ENCODE results near the gene EXOC7. TPM values are rescaled to one million over a fixed set of nuclear protein-coding genes. Genes with fewer than 3 reads are reported as not detected.

The EXOC7 gene
- polyA plus RNA-seq, 10 donors, result 63.9 to 103 (median 82.0) TPM

- no peak for DNase-seq
Observed at GRCh38 chr17:76123191-76123499, 19.6 kb upstream of the EXOC7 start.

GRCh38 chr17:76122431-76123190, 19.0 kb upstream of the EXOC7 start:
- DNase-seq, result no peak

DNA sequence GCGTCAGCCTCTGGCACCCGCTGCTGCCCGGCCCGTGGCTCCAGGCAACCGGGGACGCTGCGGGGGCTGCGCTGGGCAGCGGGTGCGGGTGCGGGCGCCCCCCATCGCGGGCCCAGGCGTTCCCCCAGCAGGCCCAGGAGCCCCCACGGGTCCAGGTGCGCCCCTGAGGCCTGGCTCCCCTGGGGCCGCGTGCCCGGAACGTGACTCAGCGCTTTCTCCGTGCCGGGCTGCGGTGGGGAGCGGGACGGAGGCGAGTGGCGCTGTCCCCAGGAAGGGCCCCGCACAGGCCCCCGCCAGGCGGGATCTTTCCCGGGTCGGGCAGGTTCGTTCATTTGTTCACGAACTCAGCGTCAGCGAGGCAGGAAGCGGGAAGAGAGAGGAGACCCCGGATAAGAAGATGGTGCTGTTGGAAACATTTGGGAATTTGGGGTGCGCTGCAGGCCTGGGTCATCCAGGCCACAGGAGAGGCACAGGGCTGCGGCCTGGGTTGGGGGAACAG, 18.4 kb upstream of the EXOC7 start:
- DNase-seq, result peak in 1 of 3 donors; percentile 71

DNA sequence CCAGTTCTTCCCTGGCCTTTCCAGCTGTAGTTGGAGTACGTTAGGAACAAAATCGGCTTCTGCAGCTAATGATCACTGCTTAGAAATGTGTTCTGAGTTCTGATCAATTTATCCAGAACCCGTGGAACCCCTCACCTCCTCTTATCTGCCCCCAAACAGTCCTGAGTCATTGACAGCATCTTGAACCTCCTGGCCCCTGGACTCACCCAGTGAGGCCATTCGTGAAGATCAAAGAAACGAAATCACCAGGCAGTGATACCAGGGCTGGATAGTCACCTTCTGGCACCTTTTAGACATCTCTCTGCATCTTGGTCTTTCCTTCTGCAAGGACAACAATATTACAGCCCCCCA, 17.0 kb upstream of the EXOC7 start:
- DNase-seq, result no peak

DNA sequence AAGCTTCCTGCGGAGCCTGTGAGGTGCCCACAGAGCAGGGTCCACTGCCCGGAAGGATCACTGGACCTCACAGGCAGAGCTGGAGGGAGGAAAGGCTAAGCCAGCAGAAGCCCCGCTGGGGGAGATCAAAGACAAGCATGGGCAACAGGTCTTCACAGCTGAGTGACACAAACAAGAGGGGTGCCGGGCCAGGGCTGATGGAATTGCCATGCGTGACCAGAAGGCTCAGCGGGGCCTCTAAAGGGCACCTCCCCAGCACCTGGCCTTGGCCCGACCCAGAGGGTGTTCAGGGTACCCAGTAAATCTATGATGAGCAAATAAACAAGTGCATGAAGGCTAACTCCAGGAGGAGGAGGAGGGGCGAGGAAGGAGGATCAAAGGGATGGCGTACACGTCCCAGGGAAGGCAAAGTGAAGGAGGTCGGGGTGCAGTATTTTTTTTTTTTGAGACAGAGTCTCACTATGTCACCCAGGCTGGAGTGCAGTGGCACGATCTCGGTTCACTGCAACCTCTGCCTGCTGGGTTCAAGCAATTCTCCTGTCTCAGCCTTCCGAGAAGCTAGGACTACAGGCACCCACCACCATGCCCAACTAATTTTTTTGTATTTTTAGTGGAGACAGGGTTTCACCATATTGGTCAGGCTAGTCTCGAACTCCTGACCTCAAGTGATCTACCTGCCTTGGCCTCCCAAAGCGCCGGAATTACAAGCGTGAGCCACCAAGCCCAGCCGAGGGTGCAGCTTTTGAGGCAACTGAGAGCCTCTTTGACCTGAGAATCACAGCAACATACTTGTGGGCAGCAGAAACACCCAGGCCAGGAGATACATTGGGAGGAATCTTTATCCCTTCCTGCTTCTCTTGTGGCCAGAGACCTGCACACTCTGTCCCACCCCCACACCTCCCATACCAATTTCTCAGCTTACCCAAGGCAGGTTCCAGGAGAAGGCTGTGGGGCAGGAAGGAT, 16.1 kb upstream of the EXOC7 start:
- no peak for DNase-seq

GRCh38 chr17:76115138-76115754, 11.7 kb upstream of the EXOC7 start:
- DNase-seq, result no peak

DNA sequence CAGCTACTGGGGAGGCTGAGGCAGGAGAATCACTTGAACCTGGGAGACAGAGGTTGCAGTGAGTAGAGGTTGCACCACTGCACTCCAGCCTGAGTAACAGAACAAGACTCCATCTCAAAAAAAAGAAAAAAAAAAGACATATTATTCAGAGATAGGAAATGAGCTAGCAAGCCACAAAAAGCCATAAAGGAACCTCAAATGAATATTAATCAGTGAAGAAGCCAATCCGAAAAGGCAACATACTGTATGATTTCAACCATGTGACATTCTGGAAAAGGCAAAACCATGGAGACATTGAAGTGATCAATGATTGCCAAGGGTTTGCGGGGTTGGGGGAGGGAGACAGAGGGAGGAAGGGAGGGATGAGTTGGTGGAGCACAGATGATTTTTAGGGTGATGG, 8.4 kb upstream of the EXOC7 start:
- DNase-seq, result peak in 1 of 3 donors; percentile 14

DNA sequence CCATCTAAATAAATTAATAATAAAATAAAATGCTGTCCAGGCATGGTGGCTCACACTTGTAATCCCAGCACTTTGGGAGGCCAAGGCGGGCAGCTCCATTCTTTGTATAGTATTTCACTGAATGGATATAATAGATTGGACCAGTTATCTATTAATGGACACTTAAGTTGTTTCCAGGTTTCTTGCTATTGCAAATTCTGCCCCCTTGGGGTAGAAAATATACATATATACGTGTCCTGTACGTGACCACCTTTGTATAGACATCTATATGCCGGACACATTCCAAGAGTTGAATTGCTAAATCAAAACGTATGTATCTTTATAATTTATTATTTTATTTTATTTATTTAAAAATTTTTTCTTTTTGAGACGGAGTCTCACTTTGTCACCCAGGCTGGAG, 3.9 kb upstream of the EXOC7 start:
- DNase-seq, result no peak

DNA sequence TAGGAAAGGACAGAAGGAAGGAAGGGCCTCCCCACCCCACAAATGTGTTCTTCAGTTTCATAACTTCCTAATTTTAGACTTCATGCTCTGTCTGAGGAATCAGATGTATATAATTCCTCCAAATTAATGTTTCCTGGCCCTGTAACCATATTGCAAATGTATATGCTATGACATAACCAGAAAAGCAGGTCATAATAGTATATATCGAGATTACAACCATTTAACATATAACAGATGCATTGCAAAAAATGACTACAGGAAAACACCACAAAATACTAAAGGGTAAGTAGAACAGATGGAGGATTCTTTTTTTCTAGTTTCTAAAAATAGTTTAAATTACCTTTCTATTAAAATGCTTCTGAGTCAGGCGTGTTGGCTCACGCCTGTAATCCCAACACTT, 3.1 kb upstream of the EXOC7 start:
- DNase-seq, result peak in 1 of 3 donors; percentile 32

DNA sequence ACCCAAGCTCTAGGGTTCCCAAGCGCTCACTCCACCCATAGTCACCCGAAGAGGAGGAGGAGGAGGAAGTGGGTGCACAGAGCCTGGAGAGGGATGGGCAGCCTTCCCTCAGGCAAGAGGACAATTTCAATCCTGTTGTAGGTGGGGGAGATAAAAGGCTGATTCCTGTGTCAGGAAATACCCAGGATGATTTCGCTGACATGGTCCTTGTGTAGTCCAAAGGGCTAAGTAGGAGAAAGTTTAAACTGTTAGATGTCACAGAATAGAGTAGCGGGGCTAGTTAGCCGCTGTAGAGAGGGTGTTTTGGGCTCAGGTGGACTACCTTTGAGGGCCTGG, 1.3 kb upstream of the EXOC7 start:
- DNase-seq, result no peak

DNA sequence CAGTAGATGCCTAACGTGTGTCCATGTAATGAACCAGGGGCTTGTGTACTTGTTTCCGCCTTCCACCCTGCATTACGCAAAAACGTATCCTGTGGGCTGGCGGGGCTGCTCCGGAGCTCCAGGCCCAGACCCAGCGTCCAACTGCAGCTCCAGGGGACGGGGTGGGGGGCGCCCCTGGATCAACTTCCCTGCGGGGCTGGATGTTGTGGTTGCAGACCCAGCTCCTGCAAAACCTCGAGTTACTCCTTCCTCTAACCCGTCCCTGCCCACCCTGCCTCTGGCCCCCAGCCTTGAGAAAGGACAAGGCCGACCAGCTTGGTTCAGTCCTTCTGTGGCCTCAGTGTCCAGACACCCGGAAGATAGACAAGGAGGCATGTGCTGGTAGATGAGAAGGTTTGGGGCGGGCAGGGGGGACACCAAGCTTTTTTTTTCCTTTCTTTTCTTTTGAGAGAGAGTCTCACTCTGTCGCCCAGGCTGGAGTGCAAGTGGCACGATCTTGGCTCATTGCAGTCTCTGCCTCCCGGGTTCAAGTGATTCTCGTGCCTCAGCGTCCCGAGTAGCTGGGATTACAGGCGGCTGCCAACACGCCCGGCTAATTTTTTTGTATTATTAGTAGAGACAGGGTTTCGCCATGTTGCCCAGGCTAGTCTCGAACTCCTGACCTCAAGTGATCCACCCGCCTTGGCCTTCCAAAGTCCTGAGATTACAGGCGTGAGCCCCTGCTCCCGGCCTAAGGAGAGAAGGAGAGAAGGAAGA, 731 bp upstream of the EXOC7 start:
- no peak for DNase-seq

DNA sequence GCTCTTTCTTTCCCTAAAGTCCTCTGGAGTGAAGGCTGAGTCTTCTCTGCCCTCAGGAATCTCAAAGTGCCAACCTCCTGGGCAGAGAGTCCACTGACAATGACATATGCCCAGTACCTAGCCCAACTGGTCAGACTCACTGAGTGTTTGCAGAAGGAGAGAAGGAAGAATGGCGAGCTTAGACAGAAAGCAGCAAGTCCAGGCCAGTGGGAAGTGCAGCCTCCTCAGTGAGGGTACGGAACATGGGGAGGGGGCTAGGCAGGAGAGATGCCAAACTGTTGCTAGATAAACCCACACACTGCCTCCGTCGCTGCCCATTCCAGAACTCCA, 678 bp downstream of the EXOC7 start:
- no peak for DNase-seq

DNA sequence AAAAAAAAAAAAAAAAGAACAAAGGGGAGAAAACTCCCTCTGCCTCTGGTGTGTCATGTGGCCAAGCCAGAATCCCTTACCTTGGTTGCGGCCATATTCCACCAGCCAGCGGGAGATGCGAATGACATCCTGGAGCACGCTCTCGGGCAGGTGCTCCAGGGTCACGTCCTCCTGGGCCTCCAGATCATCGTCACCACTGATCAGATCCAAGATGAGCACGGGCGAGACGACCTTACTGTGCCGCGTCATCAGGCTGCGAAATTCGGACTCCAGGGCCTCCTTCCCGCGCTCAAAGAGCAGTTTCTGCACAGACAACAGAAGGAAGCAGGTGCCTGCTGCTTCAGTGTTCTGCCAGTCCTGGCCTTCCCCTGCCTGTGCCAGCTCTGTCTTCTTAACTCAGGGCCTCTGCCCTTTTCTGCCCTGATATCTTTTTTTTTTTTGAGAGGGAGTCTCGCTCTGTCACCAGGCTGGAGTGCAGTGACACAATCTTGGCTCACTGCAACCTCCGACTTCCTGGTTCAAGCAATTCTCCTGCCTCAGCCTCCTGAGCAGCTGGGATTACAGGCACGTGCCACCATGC, 5.8 kb downstream of the EXOC7 start:
- DNase-seq, result no peak

DNA sequence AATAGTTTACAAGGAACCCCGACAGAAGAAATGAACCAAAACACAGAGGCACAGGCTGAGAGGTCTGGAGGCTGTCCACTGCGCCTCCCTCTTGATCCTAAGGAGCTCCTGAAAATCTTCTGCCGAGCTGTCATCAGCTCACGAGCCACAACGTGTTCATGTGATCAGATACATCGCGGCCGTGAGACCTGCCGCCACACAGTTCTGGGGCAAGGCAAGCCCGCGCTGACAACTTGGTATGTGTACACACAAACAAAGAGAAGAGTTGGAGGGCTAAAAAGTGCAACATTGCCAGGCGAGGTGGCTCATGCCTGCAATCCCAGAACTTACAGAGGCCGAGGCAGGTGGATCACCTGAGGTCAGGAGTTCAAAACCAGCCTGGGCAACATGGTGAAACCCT, 7.6 kb downstream of the EXOC7 start:
- no peak for DNase-seq

DNA sequence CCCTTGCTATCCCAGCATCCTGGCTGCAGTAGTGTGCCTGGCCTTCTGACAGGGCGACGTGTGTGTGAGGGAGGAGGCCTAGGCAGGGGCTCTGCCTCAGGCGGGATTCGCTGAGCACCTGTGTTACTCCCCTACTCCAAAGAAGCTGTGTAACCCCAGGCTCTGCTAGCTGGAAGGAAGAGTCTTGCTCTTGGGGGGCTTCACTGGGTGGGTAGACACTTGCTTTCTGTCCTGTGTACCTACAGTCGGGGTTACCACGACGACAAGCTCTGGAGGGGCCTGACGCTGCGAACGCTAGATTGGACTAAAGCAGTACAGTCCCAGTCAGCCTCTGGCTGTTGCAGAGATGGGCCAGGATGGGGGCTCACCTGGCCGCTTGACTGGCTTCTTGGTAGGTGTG, 9.5 kb downstream of the EXOC7 start:
- no peak for DNase-seq

- DNase-seq, result no peak
Observed at GRCh38 chr17:76092526-76093413, 10.8 kb downstream of the EXOC7 start.

- no peak for DNase-seq
Observed at GRCh38 chr17:76091526-76092286, 11.9 kb downstream of the EXOC7 start.

DNA sequence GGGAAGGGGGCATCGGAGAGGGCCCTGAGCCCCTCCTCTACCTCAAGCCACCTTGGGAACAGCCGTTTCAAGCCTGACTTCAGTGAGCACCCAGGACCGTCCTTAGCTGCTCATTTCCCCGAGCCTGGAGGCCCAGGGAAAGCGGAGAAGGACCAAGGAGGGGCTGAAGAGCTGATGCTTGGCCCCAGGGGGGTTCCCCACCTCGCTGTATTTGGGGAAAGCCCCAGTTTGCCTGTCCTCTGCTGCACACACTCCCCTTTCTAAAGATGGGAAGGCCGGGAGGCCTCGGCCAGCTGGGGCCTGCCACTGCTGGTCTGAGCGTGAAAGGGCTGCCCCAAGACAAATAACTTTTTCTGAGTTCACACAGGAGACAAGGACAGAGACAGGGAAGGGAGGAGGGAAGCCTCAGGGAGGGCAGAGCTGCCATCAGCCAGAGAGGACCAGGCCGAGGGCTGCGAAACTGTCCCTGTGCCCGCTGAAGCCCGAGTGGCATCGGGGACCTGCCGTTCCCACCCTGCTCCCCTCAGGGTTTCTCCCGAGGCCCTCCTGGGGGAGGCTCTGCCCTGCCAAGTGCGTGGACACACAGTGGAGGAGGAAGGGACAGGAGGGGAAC, 13.0 kb downstream of the EXOC7 start:
- no peak for DNase-seq
